Right ventricle myocardium superior (tissue), 1 donor: ENCODE results near the gene CDKN3. TPM values are rescaled to one million over a fixed set of nuclear protein-coding genes. Genes with fewer than 3 reads are reported as not detected.
"Not testable (repeated sequence)": the region's sequence is repeated elsewhere in the genome, so short reads cannot be mapped to it uniquely, and the experiment has no call there.

Experiments used
- ATAC-seq: fragments of 200-7000 bp; cut with Tn5 transposase; one replicate; pipeline ENCODE4 v1.9.1; 2020; ENCODE audit warnings: mild to moderate bottlenecking; ENCODE audit not compliant: poor library complexity
- DNase-seq: peaks from one replicate; pipeline ENCODE4 v3.0.0-alpha.2; 2020
- intact Hi-C: fragments of 100-400 bp; cut with DNase I; formaldehyde crosslinking; loops from one replicate; pipeline ENCODE4 v1.11.2; 2022
- total RNA-seq: library from RNA; stranded (reverse); fragmentation: NEBNext Ultra II Directional; extraction: Animal tissue kit (Norgen Biotek cat#: 25700); gene quantifications from one replicate; pipeline ENCODE4 v1.2.1, GENCODE V29; 2021
- donor health status: DM: no; HTN: yes; CAD: no; lungs with severe emphysema.

Gene CDKN3
- total RNA-seq, 1 donor from 2014 or later: 5.2 TPM

DNA sequence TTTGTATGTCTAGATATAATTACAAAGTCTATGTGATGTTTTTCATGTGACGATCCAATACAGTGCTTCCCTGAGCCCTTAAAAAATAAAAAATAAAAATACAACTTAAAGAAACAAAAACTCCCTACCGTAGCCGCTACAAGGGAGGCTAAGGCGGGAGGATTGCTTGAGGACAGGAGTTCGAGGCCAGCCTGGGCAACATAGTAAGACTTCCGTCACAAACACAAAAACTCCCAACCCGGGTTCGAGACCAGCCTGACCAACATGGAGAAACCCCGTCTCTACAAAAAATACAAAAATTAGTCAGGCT, 669 bp upstream of the CDKN3 start:
- intact Hi-C loops: no loop called here
- DNase-seq (no peak), ATAC-seq (no peak)

DNA sequence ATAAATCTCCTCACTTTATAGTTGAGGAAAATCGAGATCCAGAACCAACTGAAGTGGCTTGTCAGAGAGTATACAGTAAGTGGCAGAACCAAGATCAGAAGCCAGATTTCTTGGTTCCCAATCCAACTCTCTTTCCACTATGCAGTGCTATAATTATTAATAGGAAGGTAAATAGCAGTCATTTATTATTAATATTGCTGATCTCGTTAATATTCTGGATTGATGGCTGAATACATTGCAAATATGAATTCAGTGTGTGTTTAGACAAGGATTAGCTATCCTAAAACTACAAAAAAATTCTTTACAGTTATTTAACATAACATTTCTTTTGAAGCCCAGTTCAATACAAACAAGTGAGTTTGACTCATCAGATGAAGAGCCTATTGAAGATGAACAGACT, 2.8 kb downstream of the CDKN3 start:
- DNase-seq: no peak
- intact Hi-C loops: no loop called here
- ATAC-seq: no peak

DNA sequence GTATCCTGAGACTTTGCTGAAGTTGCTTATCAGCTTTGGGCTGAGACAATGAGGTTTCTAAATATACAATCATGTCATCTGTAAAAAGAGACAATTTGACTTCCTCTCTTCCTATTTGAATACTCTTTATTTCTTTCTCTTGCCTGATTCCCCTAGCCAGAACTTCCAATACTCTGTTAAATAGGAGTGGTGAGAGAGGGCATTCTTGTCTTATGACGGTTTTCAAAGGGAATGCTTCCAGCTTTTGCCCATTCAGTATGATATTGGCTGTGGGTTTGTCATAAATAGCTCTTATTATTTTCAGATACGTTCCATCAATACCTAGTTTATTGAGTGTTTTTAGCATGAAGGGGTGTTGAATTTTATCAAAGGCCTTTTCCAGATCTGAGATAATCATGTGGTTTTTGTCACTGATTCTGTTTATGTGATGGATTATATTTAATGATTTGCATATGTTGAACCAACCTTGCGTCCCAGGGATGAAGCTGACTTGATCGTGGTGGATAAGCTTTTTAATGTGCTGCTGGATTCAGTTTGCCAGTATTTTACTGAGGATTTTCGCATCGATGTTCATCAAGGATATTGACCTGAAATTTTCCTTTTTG, 6.7 kb downstream of the CDKN3 start:
- intact Hi-C loops, DNase-seq, ATAC-seq: not testable (repeated sequence)

DNA sequence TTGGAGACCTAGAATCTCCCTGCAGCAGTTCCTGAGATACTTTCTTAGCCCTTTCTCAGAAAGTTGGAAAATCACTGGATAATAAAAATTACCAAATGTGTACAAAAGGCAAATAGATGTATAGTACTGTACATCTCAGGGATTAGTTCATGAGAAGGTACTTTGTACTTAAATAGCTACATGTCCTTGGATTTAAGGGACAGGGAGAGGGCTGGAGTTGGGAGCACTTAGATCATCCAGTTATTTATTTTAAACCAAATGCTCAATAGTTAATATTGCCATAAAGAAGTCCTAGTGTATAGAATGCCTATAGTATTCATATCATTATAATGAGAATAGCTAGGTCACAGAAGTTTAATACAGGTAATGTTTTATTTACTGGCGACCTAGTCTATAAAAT, 13.4 kb downstream of the CDKN3 start:
- DNase-seq (no peak), ATAC-seq (no peak)
- intact Hi-C loops: no loop called here

DNA sequence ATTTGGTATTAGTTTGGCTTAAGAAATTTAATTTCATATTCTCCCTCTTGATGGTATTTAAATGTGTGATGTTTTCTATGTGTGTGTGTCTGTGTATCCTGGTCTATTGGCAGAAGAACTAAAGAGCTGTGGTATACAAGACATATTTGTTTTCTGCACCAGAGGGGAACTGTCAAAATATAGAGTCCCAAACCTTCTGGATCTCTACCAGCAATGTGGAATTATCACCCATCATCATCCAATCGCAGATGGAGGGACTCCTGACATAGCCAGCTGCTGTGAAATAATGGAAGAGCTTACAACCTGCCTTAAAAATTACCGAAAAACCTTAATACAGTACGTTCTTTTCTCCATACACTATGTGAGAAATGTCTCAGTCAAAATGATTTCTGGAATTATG, 14.6 kb downstream of the CDKN3 start:
- intact Hi-C loops: no loop called here
- DNase-seq (no peak), ATAC-seq (no peak)

DNA sequence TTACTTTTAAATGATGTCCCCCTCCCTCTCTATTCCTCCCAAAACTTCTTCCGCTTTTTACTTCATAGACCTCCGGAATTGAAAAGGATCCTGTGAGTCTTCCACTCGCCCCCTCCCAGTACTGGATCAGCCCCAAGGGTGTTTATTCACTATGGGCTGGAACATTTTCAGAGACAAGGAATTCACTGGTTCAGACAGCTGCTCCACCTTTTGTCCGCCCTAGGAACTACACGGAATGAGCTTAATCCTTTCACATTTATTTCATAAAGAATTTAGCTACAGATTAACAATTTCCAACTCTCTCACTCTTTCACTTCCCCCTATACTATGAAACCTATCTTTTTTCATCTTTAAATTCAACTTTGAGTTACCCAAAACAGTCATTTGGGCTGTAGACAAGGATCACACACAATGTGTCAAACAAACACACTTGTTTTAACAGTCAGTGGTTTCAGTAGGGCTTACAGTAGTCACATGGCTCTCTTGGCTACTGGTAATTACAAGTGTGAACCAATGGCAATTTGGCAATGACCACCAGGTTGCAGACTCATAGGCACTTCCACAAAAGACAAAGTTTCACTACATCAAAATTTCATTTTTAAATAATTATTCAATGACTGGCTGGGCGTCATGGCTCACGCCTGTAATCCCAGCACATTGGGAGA, 23.8 kb downstream of the CDKN3 start:
- DNase-seq (no peak), ATAC-seq (peak; percentile 56)
- intact Hi-C loops: no loop called here

DNA sequence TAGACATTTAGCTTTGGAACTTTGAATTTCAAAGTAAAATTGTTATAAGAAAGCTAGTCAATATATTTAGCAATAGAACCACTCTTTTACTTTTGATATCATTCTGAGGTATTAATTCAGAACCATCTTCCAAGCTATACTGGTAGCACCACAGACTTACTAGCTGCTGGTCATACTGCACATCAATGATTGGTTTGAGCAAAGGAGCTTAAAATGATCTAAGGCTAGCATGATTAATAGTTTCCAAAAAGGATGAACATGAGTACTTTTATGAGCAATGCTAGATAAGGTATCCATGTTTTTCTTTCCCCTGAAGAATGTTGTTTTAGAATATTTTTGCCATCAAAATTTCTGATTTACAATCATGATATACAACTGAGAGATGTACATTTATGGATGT, 27.2 kb downstream of the CDKN3 start:
- intact Hi-C loops: no loop called here
- DNase-seq (no peak), ATAC-seq (no peak)

DNA sequence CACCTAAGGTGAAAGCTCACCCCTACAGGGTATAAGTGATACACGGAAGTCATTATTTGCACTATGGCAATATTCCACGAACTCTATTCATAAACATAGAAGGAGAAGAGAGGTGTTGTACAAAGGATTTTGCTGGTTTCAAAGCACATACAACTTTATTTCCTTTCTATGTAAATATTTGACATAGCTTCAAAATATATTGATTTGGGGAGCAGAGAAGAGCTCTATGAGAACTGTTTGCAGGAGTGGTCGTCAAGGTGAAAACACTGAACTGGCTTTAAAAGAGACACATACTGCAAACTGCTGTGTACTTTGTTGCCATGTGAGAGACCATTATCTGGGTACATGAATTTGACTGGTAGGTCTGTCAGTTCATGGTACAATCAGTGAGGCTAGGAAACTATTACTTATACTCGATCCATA, 27.7 kb downstream of the CDKN3 start:
- ATAC-seq (no peak), DNase-seq (no peak)
- intact Hi-C loops: no loop called here

DNA sequence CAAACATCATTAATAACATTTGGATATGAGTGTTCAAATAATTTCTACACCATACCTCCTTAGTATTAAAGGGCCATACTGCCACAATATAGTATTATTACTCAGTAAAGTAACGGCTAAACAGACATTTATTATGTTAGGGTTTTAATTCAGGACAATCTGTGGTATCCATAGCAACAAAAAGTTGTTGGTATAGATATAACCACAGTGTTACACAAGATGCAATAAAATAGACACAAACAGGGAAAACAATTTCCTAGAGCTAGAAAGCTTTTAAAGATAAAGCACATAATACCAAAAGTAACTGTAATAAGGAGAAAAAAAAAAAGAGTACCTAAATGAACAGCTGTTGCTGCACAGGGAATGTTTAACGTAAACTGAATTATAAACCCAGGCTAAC, 28.3 kb downstream of the CDKN3 start:
- DNase-seq: no peak
- no peak for ATAC-seq

DNA sequence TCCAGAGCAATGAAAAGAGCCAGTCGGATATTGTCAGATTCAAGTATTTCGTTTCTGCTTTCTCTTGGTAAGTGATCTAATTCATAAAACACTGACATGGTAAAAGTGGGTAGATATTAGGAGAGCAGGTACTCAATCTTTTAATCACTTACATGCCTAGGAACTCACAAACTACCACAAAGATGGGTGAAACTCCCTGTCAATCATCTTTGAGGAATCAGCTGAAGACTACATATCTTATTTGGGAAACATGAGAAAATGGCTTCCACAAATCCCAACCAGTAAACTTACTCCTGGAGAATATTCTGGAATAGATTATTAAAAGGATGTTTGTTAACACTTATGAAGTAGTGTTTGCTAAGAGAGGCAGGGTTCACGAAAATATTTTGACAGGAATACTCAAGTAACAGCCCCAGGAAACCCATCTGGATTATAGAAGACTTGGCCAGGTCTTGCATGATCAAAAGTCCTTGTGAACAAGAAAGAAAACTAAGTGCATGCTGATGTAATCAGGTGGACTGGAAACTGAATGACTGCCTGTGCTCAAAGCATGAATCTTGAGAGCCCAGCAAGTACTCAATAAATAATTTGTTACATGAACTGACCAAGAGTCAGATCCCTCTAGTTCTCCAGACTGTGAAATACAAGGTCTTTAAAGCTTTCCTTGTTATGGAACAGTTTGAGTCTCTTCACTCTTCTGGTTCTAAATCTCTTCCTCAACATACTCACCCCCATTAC, 28.9 kb downstream of the CDKN3 start:
- intact Hi-C loops: no loop called here
- ATAC-seq: no peak

More for the DNA sequence above, 28.3 kb downstream of the CDKN3 start:
- intact Hi-C loops: no loop called here

DNA sequence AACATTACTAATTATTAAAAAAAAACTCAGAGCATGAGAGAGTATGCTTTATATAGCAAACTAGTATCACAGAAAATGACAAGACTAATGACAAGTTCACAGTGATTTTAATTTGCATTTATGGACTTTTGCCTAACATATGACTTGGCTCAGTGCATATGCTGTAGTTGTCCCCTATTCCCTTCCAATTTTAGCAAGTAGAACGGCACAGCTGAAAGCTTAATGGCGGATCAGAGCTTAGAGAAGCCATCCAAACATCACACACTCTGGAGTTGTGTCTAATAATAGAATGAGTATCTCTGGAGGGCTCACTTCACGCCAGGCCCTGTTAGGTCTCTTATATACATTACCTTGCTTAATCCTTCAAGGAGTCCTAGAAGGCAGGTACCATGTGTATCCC, 31.1 kb downstream of the CDKN3 start:
- peak; percentile 87 for ATAC-seq
- no peak for DNase-seq
- intact Hi-C loops: no loop called here

More for the DNA sequence above, 28.9 kb downstream of the CDKN3 start:
- no peak for DNase-seq

DNA sequence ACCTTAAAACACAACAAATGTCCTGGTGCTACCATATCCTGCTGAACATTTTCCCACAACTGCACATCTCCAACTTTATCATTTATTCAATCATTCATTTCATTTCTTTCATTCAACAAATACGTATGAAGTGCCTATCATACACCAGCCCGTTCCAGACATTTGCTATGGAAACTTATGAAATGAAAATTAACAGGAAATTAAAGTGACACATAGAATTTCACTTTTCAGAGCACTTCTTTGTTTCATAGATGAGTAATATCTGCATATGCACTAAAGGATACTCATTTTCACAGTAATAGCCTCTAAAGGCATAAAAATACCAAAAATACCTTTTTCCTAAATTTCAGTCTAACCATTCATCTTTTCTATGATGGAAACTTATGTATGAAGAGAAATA, 31.7 kb downstream of the CDKN3 start:
- ATAC-seq (no peak), DNase-seq (no peak)
- intact Hi-C loops: no loop called here

DNA sequence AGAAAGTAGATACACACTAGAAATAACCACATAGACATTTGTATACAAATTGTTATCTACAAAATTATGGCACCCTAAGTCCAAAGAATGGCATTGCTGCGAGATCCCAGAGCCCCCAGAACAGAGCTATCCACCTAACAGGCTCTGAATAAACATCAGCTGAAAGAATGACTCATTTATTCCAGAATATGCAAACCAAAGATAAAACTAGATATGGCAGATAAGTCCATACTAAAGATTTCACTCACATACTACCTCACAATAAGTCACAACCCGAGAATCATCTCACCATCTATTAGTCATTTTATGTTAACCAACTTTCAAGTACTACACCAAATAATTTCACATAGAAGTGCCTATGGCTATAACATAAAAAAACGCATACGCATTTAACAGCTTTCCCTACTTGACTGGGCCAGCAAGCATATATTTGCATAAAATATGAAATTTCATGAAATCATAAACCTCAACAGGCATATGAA, 38.7 kb downstream of the CDKN3 start:
- no peak for ATAC-seq

DNA sequence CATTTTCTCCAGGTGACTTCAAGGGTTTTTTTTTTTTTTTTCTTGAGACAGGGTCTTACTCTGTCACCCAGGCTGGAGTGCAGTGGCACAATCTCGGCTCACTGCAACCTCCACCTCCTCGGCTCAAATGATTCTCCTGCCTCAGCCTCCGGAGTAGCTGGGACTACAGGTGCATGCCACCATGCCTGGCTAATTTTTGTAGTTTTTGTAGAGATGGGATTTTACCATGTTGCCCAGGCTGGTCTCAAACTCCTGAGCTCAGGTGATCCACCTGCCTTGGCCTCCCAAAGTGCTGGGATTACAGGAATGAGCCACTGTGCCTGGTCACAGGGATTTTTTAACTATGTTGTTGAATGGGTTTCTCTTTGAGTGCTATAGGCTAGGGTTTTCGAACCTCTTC, 41.1 kb downstream of the CDKN3 start:
- intact Hi-C loops, ATAC-seq, DNase-seq: not testable (repeated sequence)

More for the DNA sequence above, 38.7 kb downstream of the CDKN3 start:
- intact Hi-C loops: no loop called here
- DNase-seq: no peak

DNA sequence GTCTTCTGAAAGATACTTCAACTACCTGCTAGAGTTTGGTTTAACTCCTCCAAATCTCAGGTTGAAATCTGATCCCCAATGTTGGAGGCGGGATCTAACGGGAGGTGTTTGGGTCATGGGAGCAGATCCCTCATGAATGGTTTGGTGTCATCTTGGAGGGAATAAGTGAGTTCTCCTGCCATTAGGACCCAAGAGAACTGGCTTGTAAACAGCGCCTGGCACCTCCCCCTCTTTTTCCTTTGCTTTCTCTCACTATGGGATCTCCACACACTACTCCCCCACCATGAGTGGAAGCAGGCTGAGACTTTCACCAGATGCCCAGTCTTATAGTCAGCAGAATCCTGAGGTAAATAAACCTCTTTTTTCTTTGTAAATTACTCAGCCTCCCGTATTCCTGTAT, 41.9 kb downstream of the CDKN3 start:
- ATAC-seq: no peak
- intact Hi-C loops: no loop called here
- DNase-seq: no peak

DNA sequence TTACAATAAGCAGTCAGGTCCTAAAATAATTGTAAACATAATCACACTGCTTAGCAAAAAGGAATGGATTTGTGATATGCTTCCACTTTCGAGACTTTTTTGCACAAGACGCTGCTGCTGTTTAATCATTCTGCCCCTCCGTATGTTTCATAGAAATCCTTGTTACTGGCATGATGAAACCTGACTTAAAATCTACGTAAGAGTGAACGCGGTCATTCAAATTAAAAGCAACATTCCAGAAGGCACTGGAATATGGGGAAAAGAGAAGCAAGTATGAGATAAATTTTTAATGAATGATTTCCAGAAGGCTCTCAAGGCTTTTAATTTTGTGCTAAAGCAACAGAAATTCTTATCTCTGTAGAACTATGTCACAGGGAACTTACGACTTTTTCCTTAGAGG, 43.2 kb downstream of the CDKN3 start:
- intact Hi-C loops: no loop called here
- DNase-seq (no peak), ATAC-seq (no peak)

DNA sequence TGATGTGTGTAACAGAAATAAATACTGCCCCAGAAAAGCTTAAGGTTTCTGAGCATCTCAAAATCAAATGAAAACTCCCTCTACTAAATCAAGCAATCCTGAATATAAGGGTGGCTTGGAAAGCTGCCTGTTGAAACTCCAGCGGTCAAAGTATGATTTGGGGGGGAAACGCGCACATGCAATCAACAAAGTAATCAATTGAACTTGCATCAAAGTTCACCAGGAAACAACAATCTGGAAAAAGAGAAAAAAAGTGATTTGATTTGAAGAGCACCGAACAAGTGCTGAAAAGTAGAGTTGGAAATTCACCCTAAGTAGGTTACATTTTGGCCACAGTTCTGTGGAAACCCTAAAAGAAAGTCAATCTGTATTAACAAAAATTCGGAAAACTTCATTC, 43.7 kb downstream of the CDKN3 start:
- intact Hi-C loops: no loop called here
- DNase-seq: no peak
- ATAC-seq: no peak

DNA sequence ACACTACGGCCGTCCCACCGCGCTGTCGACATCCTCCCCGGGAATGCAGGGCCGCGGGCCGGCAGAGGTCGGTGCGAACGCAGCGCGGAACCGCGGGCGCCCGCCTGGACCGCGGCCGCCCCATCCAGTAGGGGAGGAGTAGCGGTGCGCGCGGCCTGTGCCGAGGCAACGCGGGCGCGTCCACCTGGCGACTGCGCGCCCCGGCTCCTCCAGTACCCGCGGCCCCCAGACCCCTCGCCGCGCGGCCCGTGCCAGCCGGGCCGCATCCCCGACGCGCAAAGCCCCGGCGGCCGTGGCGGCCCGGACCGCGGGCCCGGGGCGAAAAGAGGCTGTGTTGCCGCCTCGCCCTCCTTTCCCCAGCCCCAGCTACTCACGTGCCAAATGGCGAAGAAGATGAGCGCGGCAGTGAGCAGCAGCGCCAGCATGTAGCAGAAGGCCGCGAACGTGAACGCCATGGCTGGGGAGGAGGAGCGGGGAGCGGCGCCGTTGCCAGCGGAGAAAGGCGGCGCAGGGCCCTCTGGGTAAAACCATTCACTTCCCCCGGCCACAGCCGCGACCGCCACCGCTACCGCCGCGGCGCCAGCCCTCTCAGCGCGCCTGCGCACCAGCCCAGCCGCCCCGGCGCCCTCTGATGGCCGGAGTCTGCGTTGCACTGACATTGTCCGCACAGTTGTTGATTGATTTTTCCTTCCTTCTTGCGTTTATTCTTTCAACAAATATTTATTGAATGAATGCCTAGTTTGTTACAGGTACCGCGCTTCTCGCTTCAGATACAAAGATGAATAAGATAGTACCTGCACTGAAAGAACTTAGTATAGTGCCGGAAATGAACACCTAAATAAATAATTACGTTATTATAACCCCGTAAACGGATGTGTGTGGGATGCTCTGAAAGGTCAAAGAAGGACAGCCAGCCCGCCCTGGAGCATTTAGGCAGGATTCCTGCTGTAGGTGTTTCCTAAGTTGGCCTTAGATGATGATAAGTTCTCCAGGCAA, 44.4 kb downstream of the CDKN3 start, which contains the start of gene CNIH1:
CNIH1 (minus strand) TSS at position 502 of the 996 bp plus-strand sequence; CDS start at position 455, 47 bp downstream.
- intact Hi-C loops: no loop called here
- DNase-seq (peak; percentile 95), ATAC-seq (peak; percentile 99)

DNA sequence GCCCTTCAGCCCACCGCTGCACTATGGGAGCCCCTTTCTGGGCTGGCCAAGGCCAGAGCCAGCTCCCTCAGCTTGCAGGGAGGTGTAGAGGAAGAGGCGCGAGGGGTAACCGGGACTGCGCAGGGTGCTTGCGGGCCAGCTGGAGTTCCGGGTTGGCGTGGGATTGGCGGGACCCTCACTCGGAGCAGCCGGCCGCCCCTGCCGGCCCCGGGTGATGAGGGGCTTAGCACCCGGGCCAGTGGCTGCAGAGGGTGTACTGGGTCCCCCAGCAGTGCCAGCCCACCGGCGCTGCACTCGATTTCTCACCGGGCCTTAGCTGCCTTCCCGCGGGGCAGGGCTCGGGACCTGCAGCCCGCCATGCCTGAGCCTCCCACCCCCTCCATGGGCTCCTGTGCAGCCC, 46.2 kb downstream of the CDKN3 start:
- DNase-seq, intact Hi-C loops, ATAC-seq: not testable (repeated sequence)
